Vagina (tissue), 2 donors: ENCODE data around the gene GTF2IRD1. TPM values are rescaled to one million over a fixed set of nuclear protein-coding genes. Genes with fewer than 3 reads are reported as not detected.

Experiments
- DNase-seq, 2 donors: peaks; one replicate each; pipeline ENCODE4 v3.0.0-alpha.2; 2017; ENCODE audit errors: extremely low spot score in 2 of 2
- H3K27ac ChIP-seq: fragments of 200-600 bp; sonication (generic); one replicate; pipeline ENCODE4 v1.5.1; 2019
- H3K27me3 ChIP-seq: fragments of 200-600 bp; sonication (generic); one replicate; pipeline ENCODE4 v1.5.1; 2019
- H3K36me3 ChIP-seq, 2 donors: fragments of 200-600 bp; sonication (generic); one replicate each; pipeline ENCODE4 v1.5.1; 2017 to 2019
- H3K4me1 ChIP-seq: fragments of 200-600 bp; sonication (generic); one replicate; pipeline ENCODE4 v1.5.1; 2019
- H3K4me3 ChIP-seq, 2 donors: fragments of 200-600 bp; sonication (generic); 1 replicate in 1 of 2; 2 replicates in 1 of 2; pipeline ENCODE4 v1.5.1; 2016 to 2019
- H3K9me3 ChIP-seq: fragments of 200-600 bp; sonication (generic); one replicate; pipeline ENCODE4 v1.5.1; 2019
- CTCF ChIP-seq, 3 experiments: fragments of 450-650 bp in 2 of 3; fragments of 200-600 bp in 1 of 3; sonication (generic) in 1 of 3; IDR thresholded peaks; one replicate each; pipeline ENCODE4 v1.5.1; 2017 to 2019; ENCODE audit warnings: antibody characterized with exemption in 3 of 3, mild to moderate bottlenecking in 2 of 3, moderate library complexity in 2 of 3
- POLR2A ChIP-seq, 2 donors: fragments of 450-650 bp; IDR thresholded peaks; one replicate each; pipeline ENCODE4 v1.6.1; 2017; ENCODE audit warnings: antibody characterized with exemption in 2 of 2, mild to moderate bottlenecking in 2 of 2, moderate library complexity in 2 of 2
- POLR2AphosphoS5 ChIP-seq, 2 donors: sonication (generic); formaldehyde crosslinking; IDR thresholded peaks; one replicate each; pipeline ENCODE4 v1.9.0; 2017; ENCODE audit warnings: antibody characterized with exemption in 2 of 2, mild to moderate bottlenecking in 2 of 2, low read depth in 1 of 2; ENCODE audit not compliant: insufficient read depth in 1 of 2
- intact Hi-C: fragments of 100-400 bp; cut with DNase I; formaldehyde crosslinking; loops from one replicate; pipeline ENCODE4 v1.15.1; 2023
- total RNA-seq: library from RNA; depleted of rRNA; stranded (reverse); fragments of >200 nt; gene quantifications from one replicate; pipeline ENCODE4 v1.2.3, GENCODE V29; 2016

Gene GTF2IRD1
- total RNA-seq, 1 donor from 2014 or later, result 33.6 TPM

- no peak for DNase-seq
Measured at GRCh38 chr7:74586258-74587175, 132.8 kb downstream of the GTF2IRD1 start.

GRCh38 chr7:74587435-74588126 is 133.9 kb downstream of the GTF2IRD1 start:
- Histone ChIP-seq H3K27me3 (no peaks in the 10 kb centered on the region), H3K9me3 (no peaks in the 10 kb centered on the region), H3K36me3 (peaks cover 0 to 20% of the 10 kb centered on the region in 2 donors), H3K27ac (peak overlapping the region; percentile 78), H3K4me3 (peak overlapping the region in 1 of 2 donors; percentile 3), H3K4me1 (peaks cover 15% of the 10 kb centered on the region)
- intact Hi-C loops, result no loop called here
- peak in 1 of 2 donors; percentile 94 for DNase-seq
- peak in 1 of 2 donors; percentile 50 for TF ChIP-seq POLR2AphosphoS5 (IDR thresholded peaks at IDR 0.05; ENCODE audit: insufficient read depth in 1 of 2, low read depth in 1 of 2)
- no peak for TF ChIP-seq POLR2A (IDR thresholded peaks at IDR 0.05)

More at GRCh38 chr7:74586258-74587175, 132.8 kb downstream of the GTF2IRD1 start:
- intact Hi-C loops, result no loop called here
- H3K4me3 ChIP-seq, result peak overlapping the region in 1 of 2 donors; percentile 3
- no peaks in the 10 kb centered on the region for H3K9me3 ChIP-seq
- peaks cover 0 to 9% of the 10 kb centered on the region in 2 donors for H3K36me3 ChIP-seq
- H3K27ac ChIP-seq, result peak overlapping the region; percentile 78
- TF ChIP-seq POLR2AphosphoS5 (IDR thresholded peaks at IDR 0.05; ENCODE audit: insufficient read depth in 1 of 2, low read depth in 1 of 2) (no peak), POLR2A (IDR thresholded peaks at IDR 0.05) (no peak), CTCF (IDR thresholded peaks at IDR 0.05) (no peak)
- peaks cover 15% of the 10 kb centered on the region for H3K4me1 ChIP-seq
- H3K27me3 ChIP-seq, result no peaks in the 10 kb centered on the region

- peaks cover 0 to 39% of the 10 kb centered on the region in 2 donors for H3K36me3 ChIP-seq
- H3K9me3 ChIP-seq, result no peaks in the 10 kb centered on the region
- no peak overlapping the region for H3K4me3 ChIP-seq
- peak in 1 of 2 donors; percentile 85 for DNase-seq
- intact Hi-C loops, result no loop called here
- no peaks in the 10 kb centered on the region for H3K27me3 ChIP-seq
- peaks cover 15% of the 10 kb centered on the region for H3K4me1 ChIP-seq
- H3K27ac ChIP-seq, result no peak overlapping the region
- TF ChIP-seq POLR2AphosphoS5 (IDR thresholded peaks at IDR 0.05; ENCODE audit: insufficient read depth in 1 of 2, low read depth in 1 of 2) (no peak), CTCF (IDR thresholded peaks at IDR 0.05) (no peak), POLR2A (IDR thresholded peaks at IDR 0.05) (no peak)
Measured at GRCh38 chr7:74590813-74591212, 137.1 kb downstream of the GTF2IRD1 start.

- no peaks in the 10 kb centered on the region for H3K9me3 ChIP-seq
- no peak for DNase-seq
- H3K36me3 ChIP-seq, result peaks cover 0 to 26% of the 10 kb centered on the region in 2 donors
- no peaks in the 10 kb centered on the region for H3K27me3 ChIP-seq
- intact Hi-C loops, result no loop called here
- H3K4me1 ChIP-seq, result no peaks in the 10 kb centered on the region
- no peak overlapping the region for H3K4me3 ChIP-seq
- no peak overlapping the region for H3K27ac ChIP-seq
- TF ChIP-seq POLR2AphosphoS5 (IDR thresholded peaks at IDR 0.05; ENCODE audit: insufficient read depth in 1 of 2, low read depth in 1 of 2), result no peak
- no peak for TF ChIP-seq CTCF (IDR thresholded peaks at IDR 0.05)
- TF ChIP-seq POLR2A (IDR thresholded peaks at IDR 0.05), result no peak
Measured at GRCh38 chr7:74598558-74598957, 144.9 kb downstream of the GTF2IRD1 start.

- intact Hi-C loops, result no loop called here
- no peak overlapping the region for H3K4me3 ChIP-seq
- no peaks in the 10 kb centered on the region for H3K4me1 ChIP-seq
- peaks cover 0 to 24% of the 10 kb centered on the region in 2 donors for H3K36me3 ChIP-seq
- H3K9me3 ChIP-seq, result no peaks in the 10 kb centered on the region
- H3K27me3 ChIP-seq, result no peaks in the 10 kb centered on the region
- no peak overlapping the region for H3K27ac ChIP-seq
- no peak for DNase-seq
- TF ChIP-seq POLR2A (IDR thresholded peaks at IDR 0.05) (no peak), POLR2AphosphoS5 (IDR thresholded peaks at IDR 0.05; ENCODE audit: insufficient read depth in 1 of 2, low read depth in 1 of 2) (no peak), CTCF (IDR thresholded peaks at IDR 0.05) (no peak)
Measured at GRCh38 chr7:74599244-74599643, 145.5 kb downstream of the GTF2IRD1 start.
